TTC549 (cell line): Measurements from ENCODE around the gene HPS5.
"Not testable (repeated sequence)": the region's sequence is repeated elsewhere in the genome, so short reads cannot be mapped to it uniquely, and the experiment has no call there.

Experiments
- FAIRE-seq: peaks from 2 replicates; lab custom pipeline; 2012; peaks lifted over from hg19 to GRCh38; lab: Jason Lieb, UNC

Gene HPS5

GRCh38 chr11:18269252-18269651 is 52.7 kb downstream of the HPS5 start:
- not testable (repeated sequence) for FAIRE-seq

DNA sequence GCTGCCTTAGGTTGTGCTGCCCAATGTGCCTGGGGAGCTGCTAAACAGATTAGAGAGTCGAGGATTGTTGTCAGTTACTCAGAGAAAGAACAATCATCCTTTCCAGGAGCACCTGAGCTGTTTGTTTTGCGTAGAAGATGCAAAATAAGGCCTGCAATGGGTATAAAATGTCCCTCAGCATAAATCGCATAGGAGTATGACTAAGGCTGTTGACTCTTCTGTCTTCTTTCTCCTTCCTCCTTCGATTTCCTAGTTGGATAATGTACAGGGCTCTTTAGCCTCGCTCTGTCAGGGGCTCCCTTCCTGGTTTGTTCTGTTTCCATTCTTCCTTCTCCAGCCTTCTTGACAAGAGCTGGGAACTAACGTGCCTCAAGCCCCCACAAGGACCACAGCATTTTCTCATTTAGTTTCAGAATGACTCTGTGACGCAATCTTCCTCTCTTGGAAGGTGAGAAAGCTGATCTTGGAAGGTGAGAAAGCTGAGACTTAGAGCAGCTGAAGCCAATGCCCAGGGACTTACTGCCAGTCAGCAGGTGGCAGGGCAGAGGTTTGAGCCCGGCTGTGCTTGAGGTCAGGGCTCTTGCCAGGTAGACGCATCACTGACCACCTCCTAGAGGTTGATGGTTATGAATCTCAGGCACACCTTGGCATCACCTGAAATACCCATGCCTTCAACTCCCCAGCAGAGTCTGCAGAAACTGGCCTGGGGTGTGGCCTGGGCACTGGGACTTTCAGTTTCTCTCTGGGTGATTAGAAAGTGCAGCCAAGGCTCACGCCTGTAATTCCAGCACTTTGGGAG is 54.4 kb downstream of the HPS5 start:
- FAIRE-seq, result not testable (repeated sequence)

DNA sequence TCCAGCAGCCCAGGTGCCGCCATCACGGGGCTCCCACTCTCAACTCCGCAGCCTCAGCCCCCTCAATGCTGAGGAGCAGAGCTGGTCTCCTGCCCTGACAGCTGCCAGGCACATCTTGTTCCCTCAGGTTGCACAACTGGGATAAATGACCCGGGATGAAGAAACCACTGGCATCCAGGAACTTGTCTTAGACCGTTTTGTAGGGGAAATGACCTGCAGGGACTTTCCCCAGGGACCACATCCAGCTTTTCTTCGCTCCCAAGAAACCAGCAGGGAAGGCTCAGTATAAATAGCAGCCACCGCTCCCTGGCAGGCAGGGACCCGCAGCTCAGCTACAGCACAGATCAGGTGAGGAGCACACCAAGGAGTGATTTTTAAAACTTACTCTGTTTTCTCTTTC is 56.0 kb downstream of the HPS5 start, which contains the start of gene SAA1:
Gene SAA1, plus strand, starts transcription at position 316 of the 400 bp plus-strand sequence. CDS start 624 bp downstream, outside the sequence.
- FAIRE-seq, result no peak

DNA sequence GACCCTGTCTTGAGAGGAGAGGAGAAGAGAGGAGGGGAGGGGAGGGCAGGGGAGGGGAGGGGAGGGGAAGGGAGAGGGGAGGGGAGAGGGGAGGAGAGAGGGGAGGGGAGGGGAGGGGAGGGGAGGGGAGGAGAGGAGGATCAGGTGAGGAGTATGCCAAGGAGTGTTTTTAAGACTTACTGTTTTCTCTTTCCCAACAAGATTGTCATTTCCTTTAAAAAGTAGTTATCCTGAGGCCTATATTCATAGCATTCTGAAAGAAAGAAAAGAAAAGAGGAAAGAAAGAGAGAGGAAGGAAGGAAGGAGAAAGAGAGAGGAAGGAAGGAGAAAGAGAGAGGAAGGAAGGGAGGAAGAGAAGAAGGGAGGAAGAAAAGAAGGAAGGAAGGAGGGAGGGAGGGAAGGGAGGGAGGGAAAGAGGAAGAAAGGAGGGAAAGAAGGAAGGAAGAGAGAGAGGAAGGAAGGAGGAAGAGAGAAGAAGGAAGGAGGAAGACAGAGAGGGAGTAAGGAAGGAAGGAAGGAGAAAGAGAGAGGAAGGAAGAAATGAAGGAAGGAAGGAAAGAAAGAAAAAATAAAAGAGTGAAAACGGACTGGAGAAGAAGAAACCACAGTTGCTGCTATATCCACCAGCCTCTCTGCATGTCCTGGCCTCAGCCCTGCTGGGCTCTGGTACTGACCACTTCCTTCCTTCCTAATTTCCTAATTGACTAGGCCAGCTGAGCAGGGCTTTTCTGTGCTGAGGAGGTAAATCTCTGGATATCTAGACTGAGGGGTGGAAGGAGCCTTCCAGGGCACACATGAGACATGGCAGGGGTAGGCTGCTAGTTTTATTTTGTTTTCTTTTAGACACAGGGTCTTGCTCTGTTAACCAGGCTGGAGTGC is 57.0 kb downstream of the HPS5 start:
- no peak for FAIRE-seq

DNA sequence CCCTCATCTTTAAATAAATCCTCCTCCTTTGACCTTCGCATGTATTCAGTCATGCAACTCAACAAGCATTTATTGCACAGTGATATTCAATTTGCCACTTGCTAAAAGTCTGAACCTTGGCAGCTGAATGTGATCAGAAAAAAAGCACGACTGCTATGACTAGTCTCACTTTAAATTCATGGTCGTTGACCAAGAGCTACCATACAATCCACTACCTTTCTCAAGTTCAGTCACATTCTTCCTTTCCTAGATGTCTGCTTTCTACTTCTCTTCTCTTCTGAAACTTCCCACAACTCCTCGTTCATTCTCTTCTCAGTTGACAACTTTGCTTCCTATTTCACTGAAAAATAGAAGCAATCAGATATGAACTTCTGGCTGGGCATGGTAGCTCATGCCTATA is 57.9 kb downstream of the HPS5 start:
- FAIRE-seq, result no peak

GRCh38 chr11:18262681-18263350 is 59.1 kb downstream of the HPS5 start:
- FAIRE-seq, result not testable (repeated sequence)

- no peak for FAIRE-seq
Observed at GRCh38 chr11:18261721-18262120, 60.2 kb downstream of the HPS5 start.

DNA sequence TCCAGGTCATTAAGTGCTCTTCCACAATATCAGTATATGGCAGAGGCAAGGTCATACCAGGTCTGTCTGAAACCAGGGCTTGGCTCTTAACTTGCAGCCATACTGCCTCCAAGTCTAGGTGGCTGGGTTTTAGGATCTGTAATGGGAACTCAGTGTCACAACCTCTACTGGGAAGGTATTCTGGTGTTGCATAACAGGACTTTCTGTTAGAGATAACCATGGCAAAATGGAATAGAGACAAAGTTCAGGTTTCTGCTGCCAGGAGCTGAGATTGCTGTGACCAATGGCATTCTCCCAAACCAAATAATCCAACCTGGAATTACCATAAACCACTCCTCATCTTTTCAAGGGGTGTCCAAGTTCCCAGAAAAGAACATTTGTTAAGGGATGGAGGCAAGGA is 62.7 kb downstream of the HPS5 start:
- FAIRE-seq, result no peak

DNA sequence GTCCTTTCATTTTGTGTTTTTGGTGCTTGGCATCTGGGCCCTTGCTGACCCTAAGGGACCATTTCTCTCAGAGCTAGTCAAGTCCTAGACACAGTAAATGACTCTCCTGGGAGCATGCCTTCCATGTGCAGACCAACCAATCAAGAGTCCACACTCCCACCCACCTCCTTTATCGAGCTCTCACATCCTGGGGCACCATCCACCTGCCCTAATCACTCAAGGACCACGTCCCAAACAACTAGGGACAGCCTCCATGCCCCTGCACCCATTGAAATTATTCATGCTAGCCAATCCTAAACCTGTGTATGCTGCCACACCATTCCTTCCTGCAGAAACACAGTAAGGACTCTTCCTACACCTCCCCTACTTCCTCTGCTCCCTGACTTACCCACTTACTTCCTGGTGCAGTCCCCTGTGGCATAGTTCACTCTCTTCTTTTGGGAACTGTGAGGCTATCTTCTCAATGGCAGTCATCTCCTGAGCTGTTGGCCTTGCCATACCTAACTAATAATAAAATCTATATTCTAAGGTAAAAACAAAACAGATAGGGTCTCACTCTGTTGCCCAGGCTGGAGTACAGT is 67.1 kb downstream of the HPS5 start:
- FAIRE-seq, result no peak

GRCh38 chr11:18253778-18254338 is 68.1 kb downstream of the HPS5 start:
- no peak for FAIRE-seq

GRCh38 chr11:18253233-18253632 is 68.7 kb downstream of the HPS5 start:
- FAIRE-seq, result no peak

DNA sequence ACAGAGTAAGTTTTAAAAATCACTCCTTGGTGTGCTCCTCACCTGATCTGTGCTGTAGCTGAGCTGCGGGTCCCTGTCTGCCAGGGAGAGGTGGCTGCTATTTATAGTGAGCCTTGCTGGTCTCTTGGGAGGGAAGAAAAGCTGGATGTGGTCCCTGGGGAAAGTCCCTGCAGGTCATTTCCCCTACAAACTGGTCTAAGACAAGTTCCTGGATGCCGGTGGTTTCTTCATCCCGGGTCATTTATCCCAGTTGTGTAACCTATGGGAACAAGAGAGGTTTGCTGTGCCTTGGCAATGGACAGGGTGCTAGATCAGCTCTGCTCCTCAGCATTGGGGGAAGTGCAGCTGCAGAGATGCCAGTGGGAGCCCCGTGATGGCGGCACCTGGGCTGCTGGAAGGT is 73.4 kb downstream of the HPS5 start, which contains the start of gene SAA2:
Gene SAA2, minus strand, starts transcription at position 108 of the 400 bp plus-strand sequence. CDS start 657 bp downstream, outside the sequence.
- FAIRE-seq, result no peak

DNA sequence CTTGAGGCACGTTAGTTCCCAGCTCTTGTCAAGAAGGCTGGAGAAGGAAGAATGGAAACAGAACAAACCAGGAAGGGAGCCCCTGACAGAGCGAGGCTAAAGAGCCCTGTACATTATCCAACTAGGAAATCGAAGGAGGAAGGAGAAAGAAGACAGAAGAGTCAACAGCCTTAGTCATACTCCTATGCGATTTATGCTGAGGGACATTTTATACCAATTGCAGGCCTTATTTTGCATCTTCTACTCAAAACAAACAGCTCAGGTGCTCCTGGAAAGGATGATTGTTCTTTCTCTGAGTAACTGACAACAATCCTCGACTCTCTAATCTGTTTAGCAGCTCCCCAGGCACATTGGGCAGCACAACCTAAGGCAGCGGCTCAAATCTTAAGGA is 74.8 kb downstream of the HPS5 start:
- FAIRE-seq, result not testable (repeated sequence)

DNA sequence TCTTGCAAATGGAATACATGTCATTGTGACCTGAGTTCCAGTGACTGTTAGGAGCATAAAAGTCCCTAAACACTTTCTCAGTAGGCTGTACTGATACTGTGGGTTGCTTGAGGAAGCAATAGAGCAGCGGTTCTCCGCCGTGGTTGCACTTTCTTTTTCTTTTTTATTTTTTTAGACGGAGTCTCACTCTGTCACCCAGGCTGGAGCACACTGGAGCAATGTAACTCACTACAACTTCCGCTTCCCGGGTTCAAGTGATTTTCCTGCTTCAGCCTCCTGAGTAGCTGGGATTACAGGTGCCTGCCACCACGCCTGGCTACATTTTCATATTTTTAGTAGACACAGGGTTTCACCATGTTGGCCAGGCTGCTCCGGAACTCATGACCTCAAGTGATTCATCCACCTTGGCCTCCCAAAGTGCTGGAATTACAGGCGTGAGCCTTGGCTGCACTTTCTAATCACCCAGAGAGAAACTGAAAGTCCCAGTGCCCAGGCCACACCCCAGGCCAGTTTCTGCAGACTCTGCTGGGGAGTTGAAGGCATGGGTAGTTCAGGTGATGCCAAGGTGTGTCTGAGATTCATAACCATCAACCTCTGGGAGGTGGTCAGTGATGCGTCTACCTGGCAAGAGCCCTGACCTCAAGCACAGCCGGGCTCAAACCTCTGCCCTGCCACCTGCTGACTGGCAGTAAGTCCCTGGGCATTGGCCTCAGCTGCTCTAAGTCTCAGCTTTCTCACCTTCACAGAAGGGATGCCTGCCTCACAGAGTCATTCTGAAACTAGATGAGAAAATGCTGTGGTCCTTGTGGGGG is 75.4 kb downstream of the HPS5 start:
- not testable (repeated sequence) for FAIRE-seq

GRCh38 chr11:18245396-18245795 is 76.5 kb downstream of the HPS5 start:
- no peak for FAIRE-seq

GRCh38 chr11:18243783-18244362 is 78.1 kb downstream of the HPS5 start:
- FAIRE-seq, result no peak

GRCh38 chr11:18239655-18240054 is 82.3 kb downstream of the HPS5 start:
- FAIRE-seq, result no peak

GRCh38 chr11:18236664-18237356 is 85.1 kb downstream of the HPS5 start, which contains the start of gene SAA4:
TSS of gene SAA4 (minus strand) at chr11:18236802. CDS start at chr11:18235926, 876 bp downstream.
- no peak for FAIRE-seq

- no peak for FAIRE-seq
Observed at GRCh38 chr11:18235394-18236334, 86.3 kb downstream of the HPS5 start.
